Neuronal stem cell (in vitro differentiated cells): Measurements from ENCODE around the gene MPHOSPH8.
A peak's percentile ranks its signal among the peaks of the same experiment; 100 is the strongest.

Source experiments
- DNase-seq: peaks from one replicate; pipeline ENCODE4 v3.0.0-alpha.2; 2013; ENCODE audit warnings: low spot score
- H2AFZ ChIP-seq: one replicate; pipeline ENCODE4 v1.6.1; 2013; ENCODE audit warnings: mild to moderate bottlenecking, low read length, inconsistent platforms
- H2AK5ac ChIP-seq: 2 replicates; pipeline ENCODE4 v1.6.1; 2013; ENCODE audit warnings: low read depth, mild to moderate bottlenecking, inconsistent platforms, low read length, moderate library complexity, mixed read lengths
- H2BK120ac ChIP-seq: 2 replicates; pipeline ENCODE4 v1.6.1; 2013; ENCODE audit warnings: low read depth, mild to moderate bottlenecking, inconsistent platforms, low read length, moderate library complexity, mixed read lengths
- H2BK12ac ChIP-seq: one replicate; pipeline ENCODE4 v1.6.1; 2013; ENCODE audit warnings: low read length, inconsistent platforms
- H2BK15ac ChIP-seq: 2 replicates; pipeline ENCODE4 v1.6.1; 2013; ENCODE audit warnings: mild to moderate bottlenecking, low read length, inconsistent platforms, mixed read lengths
- H2BK5ac ChIP-seq: one replicate; pipeline ENCODE4 v1.6.1; 2013; ENCODE audit warnings: inconsistent platforms, mild to moderate bottlenecking, low read length, moderate library complexity
- H3K14ac ChIP-seq: one replicate; pipeline ENCODE4 v1.6.1; 2013; ENCODE audit warnings: low read length, inconsistent platforms
- H3K18ac ChIP-seq: 2 replicates; pipeline ENCODE4 v1.6.1; 2013; ENCODE audit warnings: low read length, inconsistent platforms
- H3K23ac ChIP-seq: 2 replicates; pipeline ENCODE4 v1.6.1; 2013; ENCODE audit warnings: low read depth, mild to moderate bottlenecking, mixed read lengths, low read length, inconsistent platforms; ENCODE audit not compliant: poor library complexity
- H3K27ac ChIP-seq: replicated peaks from 3 replicates; pipeline ENCODE4 v1.5.1; 2013; ENCODE audit warnings: low read length, inconsistent platforms
- H3K27me3 ChIP-seq, 3 experiments: 2 replicates each; pipeline ENCODE4 v1.6.1; 2013; ENCODE audit warnings: low read length in 3 of 3, mild to moderate bottlenecking in 2 of 3, inconsistent platforms in 1 of 3, low read depth in 1 of 3, mixed read lengths in 1 of 3, moderate library complexity in 1 of 3; ENCODE audit not compliant: control insufficient read depth in 3 of 3, insufficient read depth in 3 of 3
- H3K36me3 ChIP-seq, 2 donors: replicated peaks in 1 of 2; 2 replicates each; pipeline ENCODE4 v1.6.1; 2013; ENCODE audit warnings: low read length in 2 of 2; ENCODE audit not compliant: control insufficient read depth in 2 of 2, insufficient read depth in 2 of 2
- H3K4ac ChIP-seq: 2 replicates; pipeline ENCODE4 v1.6.1; 2013; ENCODE audit warnings: inconsistent platforms, mild to moderate bottlenecking, low read length, moderate library complexity
- H3K4me1 ChIP-seq, 2 donors: 1 replicate in 1 of 2; 2 replicates in 1 of 2; pipeline ENCODE4 v1.6.1; 2013; ENCODE audit warnings: low read length in 2 of 2, low read depth in 1 of 2; ENCODE audit not compliant: control insufficient read depth in 2 of 2, insufficient read depth in 1 of 2
- H3K4me2 ChIP-seq: one replicate; pipeline ENCODE4 v1.6.1; 2013; ENCODE audit warnings: mild to moderate bottlenecking, low read length, inconsistent platforms; ENCODE audit not compliant: insufficient read depth, poor library complexity, severe bottlenecking
- H3K4me3 ChIP-seq, 2 donors: 2 replicates each; pipeline ENCODE4 v1.5.1; 2013; ENCODE audit warnings: low read length in 2 of 2, mild to moderate bottlenecking in 2 of 2, inconsistent platforms in 1 of 2, moderate library complexity in 1 of 2
- H3K79me1 ChIP-seq: one replicate; pipeline ENCODE4 v1.6.1; 2013; ENCODE audit warnings: low read depth, mild to moderate bottlenecking, inconsistent platforms, low read length, moderate library complexity
- H3K9ac ChIP-seq: one replicate; pipeline ENCODE4 v1.6.1; 2013; ENCODE audit warnings: mild to moderate bottlenecking, low read depth, low read length, inconsistent platforms; ENCODE audit not compliant: poor library complexity
- H3K9me3 ChIP-seq, 2 donors: replicated peaks in 1 of 2; 2 replicates each; pipeline versions ENCODE3 to v1.6.1; 2013; ENCODE audit warnings: low read length in 2 of 2, mild to moderate bottlenecking in 2 of 2, inconsistent platforms in 1 of 2, low read depth in 1 of 2, mixed read lengths in 1 of 2, moderate library complexity in 1 of 2; ENCODE audit not compliant: control insufficient read depth in 2 of 2, insufficient read depth in 1 of 2
- H4K8ac ChIP-seq: one replicate; pipeline ENCODE4 v1.6.1; 2013; ENCODE audit warnings: low read depth, mild to moderate bottlenecking, inconsistent platforms, low read length, moderate library complexity
- H4K91ac ChIP-seq: one replicate; pipeline ENCODE4 v1.6.1; 2013; ENCODE audit warnings: low read length, low read depth, mild to moderate bottlenecking, inconsistent platforms; ENCODE audit not compliant: poor library complexity
- WGBS, 2 donors: extraction: QIAGEN DNeasy Blood & Tissue Kit; methylation state at CpG; one replicate each; pipeline ENCODE4 v1.1.7; 2013; ENCODE audit warnings: missing lambda C conversion rate in 2 of 2, mixed read lengths in 1 of 2; ENCODE audit not compliant: insufficient read length in 2 of 2, insufficient replicate concordance in 1 of 2; ENCODE audit errors: extremely low coverage in 2 of 2; 5-methylcytosine and 5-hydroxymethylcytosine counted together

The MPHOSPH8 gene

DNA sequence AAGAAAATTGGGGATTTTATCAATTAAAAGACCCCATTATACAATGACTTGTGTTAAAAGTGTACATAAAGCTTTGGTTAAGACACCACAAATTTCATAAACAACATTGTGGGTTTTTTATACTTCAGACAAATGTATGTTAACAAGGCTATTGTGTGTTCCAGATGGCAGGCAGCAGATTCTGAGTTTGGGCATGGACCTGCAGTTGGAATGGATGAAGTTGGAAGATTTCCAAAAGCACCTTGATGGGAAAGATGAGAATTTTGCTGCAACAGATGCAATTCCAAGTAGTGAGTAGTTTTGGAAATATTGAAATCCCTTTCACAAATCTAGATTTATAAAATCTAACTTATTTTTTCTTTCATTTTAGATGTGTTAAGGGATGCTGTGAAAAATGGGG lies 25.4 kb downstream of the MPHOSPH8 start:
- no peak overlapping the region for H2BK120ac ChIP-seq
- H2BK12ac ChIP-seq, result no peak overlapping the region
- no peak overlapping the region for H2AK5ac ChIP-seq
- no peak overlapping the region for H4K8ac ChIP-seq
- H3K23ac ChIP-seq, result no peak overlapping the region
- H3K4me2 ChIP-seq, result no peak overlapping the region
- no peak overlapping the region for H3K9ac ChIP-seq
- H3K27me3 ChIP-seq, result no peaks in the 10 kb centered on the region
- H2BK5ac ChIP-seq, result no peak overlapping the region
- no peaks in the 10 kb centered on the region for H3K4me1 ChIP-seq
- no peak overlapping the region for H3K27ac ChIP-seq
- no peaks in the 10 kb centered on the region for H3K9me3 ChIP-seq
- no peaks in the 10 kb centered on the region for H3K79me1 ChIP-seq
- no peak overlapping the region for H2AFZ ChIP-seq
- H3K36me3 ChIP-seq, result peaks cover 8 to 75% of the 10 kb centered on the region in 2 donors
- no peak overlapping the region for H3K4ac ChIP-seq
- DNase-seq, result no peak
- H4K91ac ChIP-seq, result no peak overlapping the region
- no peak overlapping the region for H3K18ac ChIP-seq
- no peak overlapping the region for H3K4me3 ChIP-seq
- H3K14ac ChIP-seq, result no peak overlapping the region
- no peak overlapping the region for H2BK15ac ChIP-seq

DNA sequence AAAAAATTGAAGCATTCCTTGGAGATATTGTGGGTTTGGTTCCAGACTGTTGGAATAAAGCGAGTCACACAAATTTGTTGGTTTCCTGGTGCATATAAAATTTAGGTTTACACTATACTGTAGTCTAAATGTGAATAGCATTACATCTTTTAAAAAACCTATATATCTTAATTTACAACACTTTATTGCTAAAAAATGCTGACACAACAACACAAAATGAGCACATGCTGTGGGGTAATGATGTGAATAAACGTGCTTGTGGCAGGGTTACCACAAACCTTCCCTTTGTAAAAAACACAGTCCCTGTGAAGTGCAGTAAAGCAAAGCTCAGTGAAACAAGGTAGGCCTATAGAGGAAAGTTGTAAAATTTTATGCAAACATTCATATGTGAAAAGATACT lies 27.7 kb downstream of the MPHOSPH8 start:
- Histone ChIP-seq H2BK12ac (no peak overlapping the region), H3K36me3 (peaks cover 10 to 82% of the 10 kb centered on the region in 2 donors), H4K91ac (no peak overlapping the region), H3K9me3 (no peaks in the 10 kb centered on the region), H3K18ac (no peak overlapping the region), H3K23ac (no peak overlapping the region), H3K9ac (no peak overlapping the region), H2BK120ac (no peak overlapping the region), H3K27me3 (no peaks in the 10 kb centered on the region), H4K8ac (no peak overlapping the region), H3K27ac (no peak overlapping the region), H3K4ac (no peak overlapping the region), H2AK5ac (no peak overlapping the region), H3K79me1 (peaks cover 3% of the 10 kb centered on the region), H3K4me3 (no peak overlapping the region), H3K4me2 (no peak overlapping the region), H3K14ac (no peak overlapping the region), H2AFZ (no peak overlapping the region), H2BK5ac (no peak overlapping the region), H3K4me1 (no peaks in the 10 kb centered on the region), H2BK15ac (no peak overlapping the region)
- DNase-seq, result no peak
- no CpG with 5 or more reads among the region's 2 CpGs for WGBS, 2 donors

DNA sequence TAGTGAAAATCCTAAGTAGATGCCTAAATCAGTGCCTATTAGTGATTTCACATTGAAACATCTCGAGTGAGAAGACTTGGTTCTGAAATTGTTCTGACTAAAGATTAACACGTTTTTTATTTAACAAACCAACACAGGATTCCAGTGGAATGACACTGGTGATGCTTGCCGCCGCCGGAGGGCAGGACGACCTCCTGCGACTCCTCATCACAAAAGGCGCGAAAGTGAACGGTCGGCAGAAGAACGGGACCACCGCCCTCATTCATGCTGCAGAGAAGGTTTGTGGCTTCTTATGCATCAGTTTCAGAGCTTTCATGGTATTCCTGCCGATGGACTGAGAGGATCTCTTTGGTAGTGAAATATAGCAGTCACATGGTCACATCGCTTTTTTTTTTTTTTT lies 28.1 kb downstream of the MPHOSPH8 start:
- no peaks in the 10 kb centered on the region for H3K27me3 ChIP-seq
- H3K23ac ChIP-seq, result no peak overlapping the region
- H2AK5ac ChIP-seq, result no peak overlapping the region
- H2AFZ ChIP-seq, result no peak overlapping the region
- no peak overlapping the region for H2BK120ac ChIP-seq
- no peak overlapping the region for H2BK5ac ChIP-seq
- peaks cover 14 to 86% of the 10 kb centered on the region in 2 donors for H3K36me3 ChIP-seq
- H3K4ac ChIP-seq, result no peak overlapping the region
- no CpG with 5 or more reads among the region's 15 CpGs for WGBS, 2 donors
- no peaks in the 10 kb centered on the region for H3K4me1 ChIP-seq
- no peak overlapping the region for H3K27ac ChIP-seq
- H3K4me2 ChIP-seq, result no peak overlapping the region
- H3K4me3 ChIP-seq, result no peak overlapping the region
- no peak overlapping the region for H2BK15ac ChIP-seq
- no peak overlapping the region for H3K9ac ChIP-seq
- H4K8ac ChIP-seq, result no peak overlapping the region
- no peak overlapping the region for H3K14ac ChIP-seq
- H4K91ac ChIP-seq, result no peak overlapping the region
- no peaks in the 10 kb centered on the region for H3K9me3 ChIP-seq
- H3K18ac ChIP-seq, result no peak overlapping the region
- H2BK12ac ChIP-seq, result no peak overlapping the region
- DNase-seq, result no peak
- peaks cover 3% of the 10 kb centered on the region for H3K79me1 ChIP-seq

DNA sequence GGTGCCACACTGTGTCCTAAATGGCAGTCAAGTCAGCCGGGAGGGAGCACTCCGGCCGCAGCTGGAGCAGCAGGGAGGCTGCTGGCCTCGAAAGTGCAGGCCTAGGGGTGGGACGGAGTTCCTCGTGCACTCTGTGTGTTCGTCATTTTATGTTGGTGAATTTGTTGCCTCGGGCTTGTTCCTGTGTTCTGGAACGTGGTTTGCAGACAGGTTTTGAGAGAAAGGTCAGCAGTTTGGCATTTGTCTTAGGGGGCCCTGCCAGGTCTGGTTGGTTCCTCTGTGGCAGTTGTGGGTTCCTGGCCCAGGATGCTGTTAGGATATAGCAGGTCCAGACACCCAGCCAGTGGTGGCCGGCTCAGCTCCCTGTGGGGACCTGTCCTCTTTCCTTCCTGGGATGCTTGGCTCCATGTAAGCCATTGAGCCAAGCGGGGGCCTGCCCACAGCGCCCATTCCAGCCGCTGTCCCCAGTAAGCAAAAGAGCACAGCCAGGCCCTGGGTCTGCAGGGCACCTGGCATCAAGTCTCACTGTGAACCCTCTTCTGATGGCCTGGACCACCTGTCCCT lies 30.0 kb downstream of the MPHOSPH8 start:
- no peak overlapping the region for H4K8ac ChIP-seq
- no peak overlapping the region for H4K91ac ChIP-seq
- WGBS, 2 donors, result no CpG with 5 or more reads among the region's 13 CpGs
- no peak overlapping the region for H2AK5ac ChIP-seq
- no peak overlapping the region for H3K4me2 ChIP-seq
- H2BK120ac ChIP-seq, result no peak overlapping the region
- no peak overlapping the region for H3K4me3 ChIP-seq
- DNase-seq, result no peak
- H3K27ac ChIP-seq, result no peak overlapping the region
- H2BK15ac ChIP-seq, result no peak overlapping the region
- H3K36me3 ChIP-seq, result peaks cover 14 to 97% of the 10 kb centered on the region in 2 donors
- H2AFZ ChIP-seq, result no peak overlapping the region
- H3K9ac ChIP-seq, result no peak overlapping the region
- no peaks in the 10 kb centered on the region for H3K9me3 ChIP-seq
- no peak overlapping the region for H2BK12ac ChIP-seq
- no peaks in the 10 kb centered on the region for H3K27me3 ChIP-seq
- peak overlapping the region; percentile 35 for H3K18ac ChIP-seq
- H3K23ac ChIP-seq, result no peak overlapping the region
- no peaks in the 10 kb centered on the region for H3K4me1 ChIP-seq
- H3K79me1 ChIP-seq, result peaks cover 3% of the 10 kb centered on the region
- peak overlapping the region; percentile 1 for H3K14ac ChIP-seq
- no peak overlapping the region for H2BK5ac ChIP-seq
- H3K4ac ChIP-seq, result no peak overlapping the region
